Measurements from ENCODE around the gene COL25A1.

The COL25A1 gene

DNA sequence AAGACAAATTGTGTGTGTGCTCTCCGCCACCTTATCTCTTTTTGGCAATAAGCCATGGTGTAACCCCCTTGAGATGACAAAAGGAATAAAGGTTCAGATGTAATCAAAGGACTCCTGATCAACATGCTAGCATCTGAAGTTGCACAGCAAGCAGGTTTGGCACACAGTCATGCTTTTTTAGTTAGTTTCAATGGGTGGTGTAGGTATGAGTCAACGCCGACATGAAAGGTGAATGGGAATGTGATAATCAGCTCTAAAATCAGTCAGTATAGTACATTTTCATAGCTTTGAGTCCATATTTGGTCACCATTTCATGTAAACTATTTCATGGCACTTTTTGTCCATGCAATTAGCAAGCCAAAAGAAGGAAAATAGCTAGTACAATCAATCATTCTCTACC, 489.2 kb downstream of the COL25A1 start:
- TF ChIP-seq, protein P1, sequence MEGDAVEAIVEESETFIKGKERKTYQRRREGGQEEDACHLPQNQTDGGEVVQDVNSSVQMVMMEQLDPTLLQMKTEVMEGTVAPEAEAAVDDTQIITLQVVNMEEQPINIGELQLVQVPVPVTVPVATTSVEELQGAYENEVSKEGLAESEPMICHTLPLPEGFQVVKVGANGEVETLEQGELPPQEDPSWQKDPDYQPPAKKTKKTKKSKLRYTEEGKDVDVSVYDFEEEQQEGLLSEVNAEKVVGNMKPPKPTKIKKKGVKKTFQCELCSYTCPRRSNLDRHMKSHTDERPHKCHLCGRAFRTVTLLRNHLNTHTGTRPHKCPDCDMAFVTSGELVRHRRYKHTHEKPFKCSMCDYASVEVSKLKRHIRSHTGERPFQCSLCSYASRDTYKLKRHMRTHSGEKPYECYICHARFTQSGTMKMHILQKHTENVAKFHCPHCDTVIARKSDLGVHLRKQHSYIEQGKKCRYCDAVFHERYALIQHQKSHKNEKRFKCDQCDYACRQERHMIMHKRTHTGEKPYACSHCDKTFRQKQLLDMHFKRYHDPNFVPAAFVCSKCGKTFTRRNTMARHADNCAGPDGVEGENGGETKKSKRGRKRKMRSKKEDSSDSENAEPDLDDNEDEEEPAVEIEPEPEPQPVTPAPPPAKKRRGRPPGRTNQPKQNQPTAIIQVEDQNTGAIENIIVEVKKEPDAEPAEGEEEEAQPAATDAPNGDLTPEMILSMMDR (IDR thresholded peaks at IDR 0.05; ENCODE audit: control extremely low read depth, extremely low read depth, low read depth, missing control alignments) = no peak
- CTCF ChIA-PET = no interaction called here
- DNase-seq (ENCODE audit: extremely low spot score) = no peak
- POLR2A ChIA-PET = no interaction called here

DNA sequence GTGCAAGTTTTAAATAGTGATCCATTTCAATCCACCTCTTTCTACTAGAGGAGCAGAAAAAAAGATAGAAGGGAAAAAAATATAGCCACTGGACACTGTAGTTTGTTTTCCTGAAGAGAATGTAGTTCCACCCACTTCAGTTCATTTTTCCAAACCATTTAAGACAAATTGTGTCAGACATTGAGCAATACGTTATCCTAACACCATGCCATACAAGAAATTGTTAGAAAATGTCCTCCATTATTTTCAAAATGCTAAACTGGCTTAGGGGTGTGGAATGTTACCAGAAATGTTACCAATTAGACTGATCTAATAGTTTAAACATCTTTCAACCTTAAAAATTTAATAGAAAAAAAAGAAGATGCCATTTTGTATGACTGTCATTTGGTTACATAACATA, 491.0 kb downstream of the COL25A1 start:
- DNase-seq (ENCODE audit: extremely low spot score) = no peak
- TF ChIP-seq, protein P1 (IDR thresholded peaks at IDR 0.05; ENCODE audit: control extremely low read depth, extremely low read depth, low read depth, missing control alignments) = no peak
- CTCF ChIA-PET = no interaction called here
- POLR2A ChIA-PET = no interaction called here

DNA sequence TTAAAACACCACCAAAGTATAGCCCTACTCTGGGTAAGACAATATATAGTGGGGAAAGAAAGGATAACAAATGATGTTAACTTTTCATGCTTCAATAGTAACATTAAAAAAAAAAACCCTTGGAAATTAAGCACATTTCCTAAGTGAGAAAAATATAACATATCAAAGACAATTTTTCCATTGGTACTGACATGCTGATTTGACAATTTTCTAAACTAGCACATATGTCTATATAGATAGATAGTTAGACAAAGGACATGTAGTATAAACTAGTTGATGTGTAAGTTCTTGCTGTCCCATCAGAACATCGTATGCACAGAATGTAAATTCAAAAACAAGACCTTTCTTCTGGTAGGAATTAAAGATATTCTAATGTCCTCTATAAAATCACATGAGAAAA, 492.4 kb downstream of the COL25A1 start:
- POLR2A ChIA-PET = no interaction called here
- no peak for DNase-seq (ENCODE audit: extremely low spot score)
- CTCF ChIA-PET = no interaction called here
- TF ChIP-seq, protein P1 (IDR thresholded peaks at IDR 0.05; ENCODE audit: control extremely low read depth, extremely low read depth, low read depth, missing control alignments) = no peak

DNA sequence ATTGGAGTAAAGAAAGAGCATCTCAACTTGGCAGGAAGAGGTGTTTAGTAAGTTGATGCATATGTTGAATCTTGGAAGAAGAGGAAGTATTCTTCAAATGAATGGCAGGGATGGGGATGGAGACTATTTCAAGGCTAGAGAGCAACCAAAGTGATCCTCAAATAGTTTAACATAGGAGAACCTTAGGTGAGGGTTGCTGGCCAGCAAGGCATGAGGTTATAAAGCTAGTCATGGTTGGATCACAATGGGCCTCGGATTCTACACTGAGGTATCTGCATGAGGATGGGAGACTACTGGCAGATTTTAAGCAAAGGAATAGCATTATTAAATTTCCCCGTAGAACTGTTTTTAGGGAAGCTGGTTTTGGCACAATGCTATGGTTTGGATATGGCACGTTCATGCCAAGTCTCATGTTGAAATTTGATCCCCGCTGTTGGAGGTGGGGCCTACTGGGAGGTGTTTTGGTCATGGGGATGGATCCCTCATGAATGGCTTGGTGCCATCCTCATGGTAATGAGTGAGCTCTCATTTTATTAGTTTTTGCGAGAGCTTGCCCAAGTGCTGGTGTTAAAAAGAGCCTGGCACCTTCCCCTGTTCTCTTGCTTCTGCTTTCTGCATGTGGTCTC, 497.7 kb downstream of the COL25A1 start:
- TF ChIP-seq, protein P1 (IDR thresholded peaks at IDR 0.05; ENCODE audit: control extremely low read depth, extremely low read depth, low read depth, missing control alignments) = no peak
- DNase-seq (ENCODE audit: extremely low spot score) = no peak
- POLR2A ChIA-PET = interaction anchor here (0.7 kb wide), 1 partner anchor 1196 kb away, joined by 4 read pairs; no protein-coding TSS in a partner anchor
- CTCF ChIA-PET = no interaction called here

DNA sequence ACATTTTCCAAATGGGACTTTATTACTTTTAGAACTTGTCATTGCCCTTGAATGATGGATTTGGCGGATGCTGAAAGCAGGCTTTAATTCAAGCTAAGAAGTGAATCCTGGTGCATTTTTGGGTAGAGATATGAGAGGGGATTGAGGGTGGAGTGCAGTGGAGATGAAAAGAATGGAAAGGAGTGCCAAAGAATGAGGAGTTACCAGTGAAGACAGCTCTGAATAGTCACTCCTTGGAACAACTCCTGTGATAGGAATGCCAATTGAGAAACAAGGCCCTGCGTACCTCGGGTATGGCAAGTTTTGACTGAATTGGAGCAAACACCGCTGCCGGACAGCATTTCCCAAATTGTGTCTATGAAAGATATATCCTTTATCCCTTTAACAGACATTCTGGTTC, 503.2 kb downstream of the COL25A1 start:
- DNase-seq (ENCODE audit: extremely low spot score) = no peak
- ChIA-PET POLR2A (no interaction called here), CTCF (no interaction called here)
- TF ChIP-seq, protein P1 (IDR thresholded peaks at IDR 0.05; ENCODE audit: control extremely low read depth, extremely low read depth, low read depth, missing control alignments) = no peak

DNA sequence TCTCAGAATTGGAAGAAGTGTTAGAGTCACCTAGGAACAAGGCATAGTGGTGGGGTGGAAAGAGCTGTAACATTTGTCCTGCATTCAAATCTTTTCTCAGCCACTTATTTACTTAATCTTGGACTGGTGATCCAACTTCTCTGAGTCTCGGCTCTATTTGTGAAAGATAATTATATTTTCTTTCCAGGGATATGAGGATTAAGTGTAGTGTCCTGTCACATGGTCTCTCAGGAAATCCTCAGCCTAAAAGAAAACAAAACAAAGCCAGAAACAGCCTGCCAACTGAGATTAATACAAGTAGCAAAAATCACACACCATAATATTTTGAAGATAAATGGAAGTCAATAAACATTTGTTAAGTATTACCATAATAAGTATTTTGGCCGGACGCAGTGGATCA, 506.3 kb downstream of the COL25A1 start:
- no peak for DNase-seq (ENCODE audit: extremely low spot score)
- POLR2A ChIA-PET = no interaction called here
- TF ChIP-seq, protein P1 (IDR thresholded peaks at IDR 0.05; ENCODE audit: control extremely low read depth, extremely low read depth, low read depth, missing control alignments) = no peak
- CTCF ChIA-PET = no interaction called here

DNA sequence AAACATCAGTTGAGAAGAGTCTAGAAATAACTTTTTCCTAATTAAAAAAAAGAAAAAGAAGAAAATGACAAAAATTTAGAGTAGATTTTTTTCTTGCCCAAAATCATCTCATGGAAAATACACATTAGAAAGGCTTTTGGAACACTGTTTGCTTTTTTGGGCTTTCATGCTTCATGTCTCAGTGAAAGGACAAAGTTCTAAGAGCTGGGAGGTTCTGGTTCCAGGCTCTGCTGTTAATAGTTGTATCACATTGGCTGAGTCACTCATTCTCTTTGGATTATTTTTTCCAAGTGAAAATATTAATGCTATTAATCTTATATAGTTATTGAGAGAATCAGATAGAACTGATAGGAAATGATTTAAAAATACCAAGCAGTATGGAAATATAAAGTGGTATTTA, 506.7 kb downstream of the COL25A1 start:
- TF ChIP-seq, protein P1 (IDR thresholded peaks at IDR 0.05; ENCODE audit: control extremely low read depth, extremely low read depth, low read depth, missing control alignments) = no peak
- DNase-seq (ENCODE audit: extremely low spot score) = no peak
- CTCF ChIA-PET = no interaction called here
- POLR2A ChIA-PET = no interaction called here
